ENCODE measurements around the gene HAO1. TPM values are rescaled to one million over a fixed set of nuclear protein-coding genes. Genes with fewer than 3 reads are reported as not detected.

HAO1 gene
- not detected in 2 replicates for polyA plus RNA-seq (2013)

DNA sequence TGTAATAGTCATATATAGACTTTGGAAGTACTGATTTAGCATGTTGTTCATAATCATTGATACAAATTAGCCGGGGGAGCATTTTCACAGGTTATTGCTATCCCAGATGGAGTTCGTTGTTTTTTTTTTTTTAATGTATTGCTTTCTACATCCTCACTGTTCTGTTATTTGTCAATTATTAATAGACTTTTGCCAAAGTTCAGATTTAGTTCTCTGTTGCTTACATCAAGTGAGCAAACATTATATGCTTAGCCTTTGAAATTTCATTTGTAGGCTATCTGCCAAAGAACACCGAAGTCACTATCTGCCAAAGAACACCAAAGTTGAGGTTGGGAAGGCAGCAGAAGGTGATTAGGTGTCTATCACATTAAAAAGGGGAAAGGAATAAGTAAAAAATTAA is at the start of gene HAO1:
TSS of gene HAO1 (minus strand) at position 118 of the 400 bp plus-strand sequence. CDS start at position 82, 36 bp downstream.
- Histone ChIP-seq H3K14ac (ENCODE audit: low read length) (no peak within 1 kb of the TSS), H2AK5ac (ENCODE audit: low read length) (no peak within 1 kb of the TSS), H3K23ac (ENCODE audit: low read length) (no peak within 1 kb of the TSS)

DNA sequence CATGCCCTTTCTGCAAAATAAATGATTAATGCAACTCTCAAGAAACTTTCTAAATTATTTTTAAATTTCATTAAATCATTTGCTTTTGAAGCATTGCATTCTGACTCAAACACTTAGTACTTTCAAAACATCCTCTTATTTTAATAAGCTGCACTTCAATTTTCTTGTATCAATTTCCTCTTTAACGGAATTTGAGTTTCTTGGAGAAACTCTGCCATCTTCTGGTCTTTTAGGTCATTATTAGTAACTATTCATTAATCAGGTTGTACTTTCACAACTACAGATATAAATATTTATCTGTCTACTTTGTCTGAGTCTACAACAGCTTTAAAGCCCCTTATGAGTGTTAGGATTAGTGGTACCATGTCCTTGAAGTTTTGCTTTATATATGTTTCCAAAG is 49.1 kb upstream of the HAO1 start:
- H3K23ac ChIP-seq (ENCODE audit: low read length), result no peak overlapping the region
- H3K4me3 ChIP-seq (ENCODE audit: low read depth, low read length), result no peak overlapping the region
- H4K8ac ChIP-seq (ENCODE audit: low read depth, low read length), result no peak overlapping the region
- no peak overlapping the region for H4K12ac ChIP-seq (ENCODE audit: low read depth, low read length)
- DNase-seq, result peak in 1 of 2 donors; percentile 10
- H3K4me1 ChIP-seq (ENCODE audit: control insufficient read depth in 1 of 2, insufficient read depth in 2 of 2, low read length in 2 of 2), result no peaks in the 10 kb centered on the region
- H3K79me2 ChIP-seq (ENCODE audit: control insufficient read depth, insufficient read depth, low read length, poor library complexity), result no peaks in the 10 kb centered on the region
- H2AFZ ChIP-seq (ENCODE audit: insufficient read depth, low read length, poor library complexity), result no peak overlapping the region
- no CpG with 5 or more reads among the region's 1 CpG for WGBS (ENCODE audit: extremely low coverage, insufficient coverage, insufficient read length)
- no peaks in the 10 kb centered on the region for H3K9me3 ChIP-seq (ENCODE audit: insufficient read depth, low read depth, low read length)
- H3K27ac ChIP-seq (ENCODE audit: low read depth, low read length), result no peak overlapping the region
- H2AK5ac ChIP-seq (ENCODE audit: low read length), result no peak overlapping the region
- no peak overlapping the region for H3K4me2 ChIP-seq (ENCODE audit: low read length)
- H3K79me1 ChIP-seq (ENCODE audit: low read length), result no peaks in the 10 kb centered on the region
- H3K4ac ChIP-seq (ENCODE audit: low read depth, low read length), result no peak overlapping the region
- no peaks in the 10 kb centered on the region for H3K27me3 ChIP-seq (ENCODE audit: insufficient read depth, low read length)
- no peak overlapping the region for H2BK5ac ChIP-seq (ENCODE audit: low read depth, low read length, poor library complexity)
- H2BK120ac ChIP-seq (ENCODE audit: insufficient read depth, low read length, poor library complexity), result no peak overlapping the region
- no peaks in the 10 kb centered on the region for H3K36me3 ChIP-seq (ENCODE audit: control insufficient read depth in 1 of 2, insufficient read depth in 2 of 2, low read length in 2 of 2)
- H3K9ac ChIP-seq (ENCODE audit: low read length), result no peak overlapping the region
- H2BK12ac ChIP-seq (ENCODE audit: low read length), result no peak overlapping the region
- no peak overlapping the region for H4K91ac ChIP-seq (ENCODE audit: low read depth, low read length)
- H3K14ac ChIP-seq (ENCODE audit: low read length), result no peak overlapping the region
- no peak overlapping the region for H3K18ac ChIP-seq (ENCODE audit: low read length)

More for the DNA sequence above, at the start of gene HAO1:
- Histone ChIP-seq H3K4me3 (ENCODE audit: low read depth, low read length) (no peak within 1 kb of the TSS), H3K27me3 (ENCODE audit: insufficient read depth, low read length) (no peaks in the 10 kb centered on the region), H3K9ac (ENCODE audit: low read length) (no peak within 1 kb of the TSS), H3K4me1 (ENCODE audit: control insufficient read depth in 1 of 2, insufficient read depth in 2 of 2, low read length in 2 of 2) (no peaks in the 10 kb centered on the region), H3K79me2 (ENCODE audit: control insufficient read depth, insufficient read depth, low read length, poor library complexity) (no peaks in the 10 kb centered on the region), H3K79me1 (ENCODE audit: low read length) (no peaks in the 10 kb centered on the region), H3K27ac (ENCODE audit: low read depth, low read length) (no peak within 1 kb of the TSS), H4K8ac (ENCODE audit: low read depth, low read length) (no peak within 1 kb of the TSS), H2BK12ac (ENCODE audit: low read length) (no peak within 1 kb of the TSS), H4K91ac (ENCODE audit: low read depth, low read length) (no peak within 1 kb of the TSS), H3K4ac (ENCODE audit: low read depth, low read length) (no peak within 1 kb of the TSS), H2AFZ (ENCODE audit: insufficient read depth, low read length, poor library complexity) (no peak within 1 kb of the TSS), H3K36me3 (ENCODE audit: control insufficient read depth in 1 of 2, insufficient read depth in 2 of 2, low read length in 2 of 2) (no peaks in the 10 kb centered on the region), H2BK120ac (ENCODE audit: insufficient read depth, low read length, poor library complexity) (no peak within 1 kb of the TSS), H3K9me3 (ENCODE audit: insufficient read depth, low read depth, low read length) (no peaks in the 10 kb centered on the region), H4K12ac (ENCODE audit: low read depth, low read length) (no peak within 1 kb of the TSS), H2BK5ac (ENCODE audit: low read depth, low read length, poor library complexity) (no peak within 1 kb of the TSS), H3K18ac (ENCODE audit: low read length) (no peak within 1 kb of the TSS), H3K4me2 (ENCODE audit: low read length) (no peak within 1 kb of the TSS)
- no CpG with 5 or more reads among the region's 3 CpGs for WGBS (ENCODE audit: extremely low coverage, insufficient coverage, insufficient read length)
- no peak for DNase-seq

DNA sequence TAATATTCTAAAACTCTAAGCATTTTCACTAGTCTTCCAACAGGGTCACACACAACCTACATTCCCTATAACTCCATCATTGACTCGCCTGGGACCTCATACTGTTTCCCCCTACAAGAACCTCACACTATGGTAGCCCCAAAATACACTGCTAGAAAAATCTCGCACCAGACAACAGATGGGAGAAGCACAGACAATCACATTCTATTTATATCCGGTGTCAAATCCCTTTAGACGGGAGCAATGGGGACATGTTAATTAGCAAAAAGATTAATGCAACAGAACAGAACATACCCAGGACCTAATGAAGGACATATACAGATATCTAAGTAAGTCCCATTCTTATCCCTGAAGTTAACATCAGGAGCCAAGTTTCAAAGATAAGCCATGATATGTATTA is 45.7 kb upstream of the HAO1 start:
- H2BK5ac ChIP-seq (ENCODE audit: low read depth, low read length, poor library complexity), result no peak overlapping the region
- no peaks in the 10 kb centered on the region for H3K4me1 ChIP-seq (ENCODE audit: control insufficient read depth in 1 of 2, insufficient read depth in 2 of 2, low read length in 2 of 2)
- no peak overlapping the region for H3K4ac ChIP-seq (ENCODE audit: low read depth, low read length)
- H3K23ac ChIP-seq (ENCODE audit: low read length), result no peak overlapping the region
- H3K4me3 ChIP-seq (ENCODE audit: low read depth, low read length), result no peak overlapping the region
- no peak overlapping the region for H4K12ac ChIP-seq (ENCODE audit: low read depth, low read length)
- H4K91ac ChIP-seq (ENCODE audit: low read depth, low read length), result no peak overlapping the region
- no peak overlapping the region for H2BK120ac ChIP-seq (ENCODE audit: insufficient read depth, low read length, poor library complexity)
- H3K14ac ChIP-seq (ENCODE audit: low read length), result no peak overlapping the region
- no peak for DNase-seq
- H3K18ac ChIP-seq (ENCODE audit: low read length), result no peak overlapping the region
- no peak overlapping the region for H3K9ac ChIP-seq (ENCODE audit: low read length)
- no peaks in the 10 kb centered on the region for H3K27me3 ChIP-seq (ENCODE audit: insufficient read depth, low read length)
- WGBS (ENCODE audit: extremely low coverage, insufficient coverage, insufficient read length), result no CpG with 5 or more reads among the region's 4 CpGs
- no peak overlapping the region for H3K27ac ChIP-seq (ENCODE audit: low read depth, low read length)
- no peak overlapping the region for H3K4me2 ChIP-seq (ENCODE audit: low read length)
- H3K79me2 ChIP-seq (ENCODE audit: control insufficient read depth, insufficient read depth, low read length, poor library complexity), result no peaks in the 10 kb centered on the region
- H3K79me1 ChIP-seq (ENCODE audit: low read length), result no peaks in the 10 kb centered on the region
- no peak overlapping the region for H2AK5ac ChIP-seq (ENCODE audit: low read length)
- no peak overlapping the region for H4K8ac ChIP-seq (ENCODE audit: low read depth, low read length)
- H2BK12ac ChIP-seq (ENCODE audit: low read length), result no peak overlapping the region
- no peak overlapping the region for H2AFZ ChIP-seq (ENCODE audit: insufficient read depth, low read length, poor library complexity)
- H3K36me3 ChIP-seq (ENCODE audit: control insufficient read depth in 1 of 2, insufficient read depth in 2 of 2, low read length in 2 of 2), result peaks cover 2% of the 10 kb centered on the region in 2 experiments
- H3K9me3 ChIP-seq (ENCODE audit: insufficient read depth, low read depth, low read length), result no peaks in the 10 kb centered on the region

DNA sequence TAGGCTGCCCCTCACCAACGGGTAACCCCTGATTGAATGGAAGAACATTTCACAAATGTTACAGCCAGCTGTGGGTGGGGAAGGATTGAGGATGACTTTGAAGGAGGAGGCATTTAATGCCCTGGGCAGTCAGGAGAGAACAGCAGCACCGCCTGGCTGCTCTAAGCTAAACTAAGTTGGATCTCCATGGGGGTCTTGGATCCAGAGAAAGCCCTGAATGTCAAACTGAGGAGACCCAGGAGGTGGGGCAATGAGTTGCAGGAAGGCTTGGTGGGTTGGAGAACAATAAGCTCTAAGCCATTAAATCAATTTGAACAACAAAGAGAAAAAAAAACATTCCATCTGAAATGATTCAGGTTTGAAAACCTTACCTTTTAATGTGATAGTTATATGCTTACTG is 43.9 kb upstream of the HAO1 start:
- WGBS (ENCODE audit: extremely low coverage, insufficient coverage, insufficient read length), result no CpG with 5 or more reads among the region's 2 CpGs
- Histone ChIP-seq H3K79me2 (ENCODE audit: control insufficient read depth, insufficient read depth, low read length, poor library complexity) (no peaks in the 10 kb centered on the region), H2AK5ac (ENCODE audit: low read length) (no peak overlapping the region), H3K4me3 (ENCODE audit: low read depth, low read length) (no peak overlapping the region), H3K9me3 (ENCODE audit: insufficient read depth, low read depth, low read length) (peaks cover 2% of the 10 kb centered on the region), H2AFZ (ENCODE audit: insufficient read depth, low read length, poor library complexity) (no peak overlapping the region), H3K9ac (ENCODE audit: low read length) (no peak overlapping the region), H3K27me3 (ENCODE audit: insufficient read depth, low read length) (no peaks in the 10 kb centered on the region), H2BK120ac (ENCODE audit: insufficient read depth, low read length, poor library complexity) (no peak overlapping the region), H4K91ac (ENCODE audit: low read depth, low read length) (no peak overlapping the region), H2BK12ac (ENCODE audit: low read length) (no peak overlapping the region), H3K27ac (ENCODE audit: low read depth, low read length) (no peak overlapping the region), H3K79me1 (ENCODE audit: low read length) (no peaks in the 10 kb centered on the region), H3K36me3 (ENCODE audit: control insufficient read depth in 1 of 2, insufficient read depth in 2 of 2, low read length in 2 of 2) (peaks cover 3 to 4% of the 10 kb centered on the region in 2 experiments), H3K23ac (ENCODE audit: low read length) (no peak overlapping the region), H3K4me1 (ENCODE audit: control insufficient read depth in 1 of 2, insufficient read depth in 2 of 2, low read length in 2 of 2) (no peaks in the 10 kb centered on the region), H4K8ac (ENCODE audit: low read depth, low read length) (no peak overlapping the region), H3K4ac (ENCODE audit: low read depth, low read length) (no peak overlapping the region), H3K4me2 (ENCODE audit: low read length) (no peak overlapping the region), H3K18ac (ENCODE audit: low read length) (no peak overlapping the region), H4K12ac (ENCODE audit: low read depth, low read length) (no peak overlapping the region), H3K14ac (ENCODE audit: low read length) (no peak overlapping the region), H2BK5ac (ENCODE audit: low read depth, low read length, poor library complexity) (no peak overlapping the region)
- DNase-seq, result no peak

All from trophoblast cell (in vitro differentiated cells and primary cell).